NB4 (cell line): ENCODE measurements around the gene PTCHD4.

Experiments used
- CTCF ChIP-seq: IDR thresholded peaks from one replicate; pipeline ENCODE4 v1.5.1; 2012; ENCODE audit warnings: low read depth, low read length
- MAX ChIP-seq: IDR thresholded peaks from 2 replicates; pipeline ENCODE4 v1.6.1; 2011; ENCODE audit warnings: low read depth, low read length
- MYC ChIP-seq: IDR thresholded peaks from 2 replicates; pipeline ENCODE4 v1.6.1; 2011; ENCODE audit warnings: low read depth, low read length
- POLR2A ChIP-seq: IDR thresholded peaks from 2 replicates; pipeline ENCODE4 v1.6.1; 2011; ENCODE audit warnings: mild to moderate bottlenecking; ENCODE audit not compliant: insufficient read length; ENCODE audit errors: extremely low read depth

GRCh38 chr6:48150701-48151100, 39.7 kb upstream of the PTCHD4 start:
- TF ChIP-seq CTCF (no peak), POLR2A (no peak), MAX (no peak), MYC (no peak)
